ENCODE measurements around the gene ERICH6B.

ERICH6B gene

DNA sequence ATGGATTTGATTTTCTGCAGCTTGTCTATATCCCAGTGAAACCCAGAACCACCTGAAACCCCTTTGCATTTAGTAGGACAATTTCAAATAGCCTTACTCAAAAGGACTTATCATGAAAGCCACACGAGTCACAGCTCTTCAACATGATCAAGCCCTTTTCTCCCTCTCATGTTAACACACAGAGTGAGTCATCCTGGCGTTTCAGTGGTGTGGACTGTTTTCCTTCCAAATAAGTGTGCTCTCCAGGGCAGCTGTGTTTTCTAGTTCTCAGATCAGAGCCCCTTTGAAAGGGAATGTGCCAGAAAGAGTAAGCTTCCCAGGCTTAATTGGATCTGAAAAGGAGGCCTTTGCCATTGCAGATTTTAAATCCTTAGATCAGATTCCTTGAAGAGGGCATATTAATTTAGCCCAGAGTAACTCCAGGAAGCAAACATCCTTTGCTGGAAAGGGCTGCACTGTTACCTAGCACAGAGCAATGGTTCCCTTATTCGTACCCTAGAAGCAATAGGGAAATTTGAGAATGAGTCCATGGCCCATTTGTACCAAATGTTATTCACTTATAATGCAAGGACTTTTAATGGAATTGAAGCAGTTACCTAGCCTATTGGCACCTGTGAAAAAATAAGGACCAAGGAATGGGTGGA, 51.3 kb downstream of the ERICH6B start:
- DNase-seq (ENCODE audit: insufficient read length) (no peak), FAIRE-seq (no peak)
- TF ChIP-seq POLR2A (IDR thresholded peaks at IDR 0.05; ENCODE audit: low read depth, low read length) (no peak), TAF1 (IDR thresholded peaks at IDR 0.05; ENCODE audit: borderline replicate concordance, low read depth, low read length) (no peak), POLR2AphosphoS5 (IDR thresholded peaks at IDR 0.05; ENCODE audit: low read depth, low read length) (no peak)

- no peak for DNase-seq (ENCODE audit: insufficient read length)
- no peak for FAIRE-seq
- no peak for TF ChIP-seq POLR2AphosphoS5 (IDR thresholded peaks at IDR 0.05; ENCODE audit: low read depth, low read length)
- TF ChIP-seq TAF1 (IDR thresholded peaks at IDR 0.05; ENCODE audit: borderline replicate concordance, low read depth, low read length), result no peak
- no peak for TF ChIP-seq POLR2A (IDR thresholded peaks at IDR 0.05; ENCODE audit: low read depth, low read length)
These were observed 60.9 kb downstream of the ERICH6B start for GRCh38 chr13:45554604-45555109.

DNA sequence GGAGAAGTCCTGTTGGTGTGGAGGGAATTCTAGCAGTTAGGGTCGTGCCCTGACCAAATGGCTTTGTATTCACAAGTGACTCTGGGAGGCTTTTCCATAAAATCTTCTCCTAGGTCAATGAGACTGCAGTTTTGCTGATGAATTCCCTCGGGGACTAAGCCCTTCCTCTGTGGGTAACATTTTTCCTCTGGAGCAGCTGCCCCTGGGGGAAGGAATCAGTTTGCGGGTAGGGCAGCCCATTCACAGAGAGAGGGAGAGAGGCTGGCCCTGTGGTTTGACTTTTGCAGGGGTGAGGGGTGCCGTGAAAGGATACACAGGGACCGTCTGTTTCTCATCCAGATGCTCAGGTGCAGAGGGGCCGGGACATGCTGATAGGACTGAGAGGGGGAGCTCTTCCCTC, 67.3 kb downstream of the ERICH6B start:
- DNase-seq (ENCODE audit: insufficient read length) (no peak), FAIRE-seq (no peak)
- TF ChIP-seq TAF1 (IDR thresholded peaks at IDR 0.05; ENCODE audit: borderline replicate concordance, low read depth, low read length) (no peak), POLR2A (IDR thresholded peaks at IDR 0.05; ENCODE audit: low read depth, low read length) (no peak), POLR2AphosphoS5 (IDR thresholded peaks at IDR 0.05; ENCODE audit: low read depth, low read length) (no peak)

GRCh38 chr13:45546410-45546765, 69.2 kb downstream of the ERICH6B start:
- FAIRE-seq (no peak), DNase-seq (ENCODE audit: insufficient read length) (no peak)
- no peak for TF ChIP-seq POLR2A (IDR thresholded peaks at IDR 0.05; ENCODE audit: low read depth, low read length)
- TF ChIP-seq POLR2AphosphoS5 (IDR thresholded peaks at IDR 0.05; ENCODE audit: low read depth, low read length), result no peak
- TF ChIP-seq TAF1 (IDR thresholded peaks at IDR 0.05; ENCODE audit: borderline replicate concordance, low read depth, low read length), result no peak

- TF ChIP-seq POLR2A (IDR thresholded peaks at IDR 0.05; ENCODE audit: low read depth, low read length) (no peak), TAF1 (IDR thresholded peaks at IDR 0.05; ENCODE audit: borderline replicate concordance, low read depth, low read length) (no peak), POLR2AphosphoS5 (IDR thresholded peaks at IDR 0.05; ENCODE audit: low read depth, low read length) (no peak)
- FAIRE-seq (no peak), DNase-seq (ENCODE audit: insufficient read length) (no peak)
These were observed 69.7 kb downstream of the ERICH6B start for GRCh38 chr13:45545686-45546409.

GRCh38 chr13:45544520-45544919, 71.0 kb downstream of the ERICH6B start:
- DNase-seq (ENCODE audit: insufficient read length) (no peak), FAIRE-seq (no peak)
- TF ChIP-seq POLR2A (IDR thresholded peaks at IDR 0.05; ENCODE audit: low read depth, low read length), result no peak
- no peak for TF ChIP-seq POLR2AphosphoS5 (IDR thresholded peaks at IDR 0.05; ENCODE audit: low read depth, low read length)
- TF ChIP-seq TAF1 (IDR thresholded peaks at IDR 0.05; ENCODE audit: borderline replicate concordance, low read depth, low read length), result no peak

GRCh38 chr13:45542878-45543277, 72.7 kb downstream of the ERICH6B start:
- TF ChIP-seq POLR2AphosphoS5 (IDR thresholded peaks at IDR 0.05; ENCODE audit: low read depth, low read length) (no peak), TAF1 (IDR thresholded peaks at IDR 0.05; ENCODE audit: borderline replicate concordance, low read depth, low read length) (no peak), POLR2A (IDR thresholded peaks at IDR 0.05; ENCODE audit: low read depth, low read length) (no peak)
- FAIRE-seq (no peak), DNase-seq (ENCODE audit: insufficient read length) (no peak)

DNA sequence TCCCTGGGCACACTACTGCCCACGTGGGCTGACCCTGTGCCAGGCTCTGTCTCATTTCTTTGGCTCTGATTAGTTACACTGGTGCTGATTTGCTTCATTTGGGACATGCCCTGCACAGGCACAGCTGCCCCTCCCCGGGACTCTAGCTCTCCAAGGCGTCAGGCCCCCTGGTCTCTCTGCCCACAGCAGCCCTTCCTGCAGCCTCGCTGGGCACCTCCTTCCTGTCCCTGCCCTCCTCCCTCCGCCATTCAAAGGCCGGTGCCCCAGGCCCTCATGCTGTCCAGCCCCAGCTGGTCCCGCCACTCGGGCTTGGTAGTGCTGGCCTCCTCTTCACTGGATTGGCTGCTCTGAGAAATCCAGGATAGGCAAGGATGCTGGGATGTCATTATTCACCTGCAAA, 73.1 kb downstream of the ERICH6B start:
- FAIRE-seq (no peak), DNase-seq (ENCODE audit: insufficient read length) (no peak)
- TF ChIP-seq TAF1 (IDR thresholded peaks at IDR 0.05; ENCODE audit: borderline replicate concordance, low read depth, low read length) (no peak), POLR2AphosphoS5 (IDR thresholded peaks at IDR 0.05; ENCODE audit: low read depth, low read length) (no peak), POLR2A (IDR thresholded peaks at IDR 0.05; ENCODE audit: low read depth, low read length) (no peak)

DNA sequence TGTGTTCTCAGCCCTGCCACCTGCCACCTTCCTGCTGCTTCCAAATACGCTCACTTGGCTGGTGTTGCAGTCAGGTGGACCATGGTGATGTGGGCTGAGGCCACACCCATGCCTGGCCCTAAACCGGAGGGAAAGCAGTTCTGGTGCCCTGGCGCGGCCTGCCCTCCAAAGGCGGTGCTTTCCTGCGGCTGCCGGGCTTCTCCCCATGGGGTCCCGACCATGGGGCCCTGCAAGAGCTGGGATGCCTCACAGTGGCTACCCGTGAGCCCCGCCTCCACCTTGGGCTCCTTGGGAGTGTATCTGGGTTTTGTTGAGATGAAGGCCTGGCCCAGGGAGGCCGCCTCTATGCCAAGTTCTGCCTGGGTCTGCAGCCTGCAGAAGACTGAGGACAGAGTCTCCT, 73.7 kb downstream of the ERICH6B start:
- TF ChIP-seq TAF1 (IDR thresholded peaks at IDR 0.05; ENCODE audit: borderline replicate concordance, low read depth, low read length) (no peak), POLR2AphosphoS5 (IDR thresholded peaks at IDR 0.05; ENCODE audit: low read depth, low read length) (no peak), POLR2A (IDR thresholded peaks at IDR 0.05; ENCODE audit: low read depth, low read length) (no peak)
- FAIRE-seq (no peak), DNase-seq (ENCODE audit: insufficient read length) (no peak)

GRCh38 chr13:45540864-45541263, 74.7 kb downstream of the ERICH6B start:
- FAIRE-seq (no peak), DNase-seq (ENCODE audit: insufficient read length) (no peak)
- TF ChIP-seq POLR2AphosphoS5 (IDR thresholded peaks at IDR 0.05; ENCODE audit: low read depth, low read length) (no peak), TAF1 (IDR thresholded peaks at IDR 0.05; ENCODE audit: borderline replicate concordance, low read depth, low read length) (no peak), POLR2A (IDR thresholded peaks at IDR 0.05; ENCODE audit: low read depth, low read length) (no peak)

- TF ChIP-seq POLR2A (IDR thresholded peaks at IDR 0.05; ENCODE audit: low read depth, low read length) (no peak), POLR2AphosphoS5 (IDR thresholded peaks at IDR 0.05; ENCODE audit: low read depth, low read length) (no peak), TAF1 (IDR thresholded peaks at IDR 0.05; ENCODE audit: borderline replicate concordance, low read depth, low read length) (no peak)
- FAIRE-seq (no peak), DNase-seq (ENCODE audit: insufficient read length) (no peak)
These were observed 75.3 kb downstream of the ERICH6B start for GRCh38 chr13:45540195-45540594.

GRCh38 chr13:45538382-45538781, 77.2 kb downstream of the ERICH6B start:
- no peak for FAIRE-seq
- TF ChIP-seq POLR2A (IDR thresholded peaks at IDR 0.05; ENCODE audit: low read depth, low read length), result no peak
- no peak for TF ChIP-seq TAF1 (IDR thresholded peaks at IDR 0.05; ENCODE audit: borderline replicate concordance, low read depth, low read length)
- no peak for TF ChIP-seq POLR2AphosphoS5 (IDR thresholded peaks at IDR 0.05; ENCODE audit: low read depth, low read length)

More at GRCh38 chr13:45538382-45538781, 77.2 kb downstream of the ERICH6B start:
- DNase-seq (ENCODE audit: insufficient read length), result no peak

All from GM12892 (cell line).